ENCODE measurements around the gene ADAMTS17. TPM values are rescaled to one million over a fixed set of nuclear protein-coding genes. Genes with fewer than 3 reads are reported as not detected.

Gene ADAMTS17
- total and polyA plus RNA-seq, 11 donors: 0.30 to 2.4 (median 1.2) TPM

GRCh38 chr15:100250176-100250800 lies 91.5 kb downstream of the ADAMTS17 start:
- no peak for TF ChIP-seq CTCF (IDR thresholded peaks at IDR 0.05)
- no peak for TF ChIP-seq POLR2A (IDR thresholded peaks at IDR 0.05)
- WGBS, 4 donors: 74 to 82% (median 79%) methylated on average over 10 of the region's 10 CpGs
- no peaks in the 10 kb centered on the region for H3K36me3 ChIP-seq
- H3K4me1 ChIP-seq: peaks cover 0 to 11% (median 0%) of the 10 kb centered on the region in 12 donors
- no peak for DNase-seq
- intact Hi-C loops (cut with DNase I): no loop called here
- H3K9me3 ChIP-seq: no peaks in the 10 kb centered on the region
- no peaks in the 10 kb centered on the region for H3K27me3 ChIP-seq
- peak in 1 of 4 donors; percentile 46 for ATAC-seq
- H3K4me3 ChIP-seq: no peak overlapping the region
- no peak overlapping the region for H3K27ac ChIP-seq

- H3K36me3 ChIP-seq: no peaks in the 10 kb centered on the region
- H3K4me3 ChIP-seq: no peak overlapping the region
- DNase-seq (no peak), ATAC-seq (no peak)
- 93 to 96% (median 95%) methylated on average over 8 to 9 of the region's 9 CpGs for WGBS, 4 donors
- H3K4me1 ChIP-seq: peaks cover 0 to 16% (median 0%) of the 10 kb centered on the region in 12 donors
- H3K27ac ChIP-seq: no peak overlapping the region
- intact Hi-C loops (cut with DNase I): no loop called here
- H3K27me3 ChIP-seq: no peaks in the 10 kb centered on the region
- TF ChIP-seq POLR2A (IDR thresholded peaks at IDR 0.05): no peak
- no peak for TF ChIP-seq CTCF (IDR thresholded peaks at IDR 0.05)
- H3K9me3 ChIP-seq: no peaks in the 10 kb centered on the region
Measured at GRCh38 chr15:100249096-100249815, 92.5 kb downstream of the ADAMTS17 start.

GRCh38 chr15:100248236-100248635 lies 93.5 kb downstream of the ADAMTS17 start:
- Histone ChIP-seq H3K27me3 (no peaks in the 10 kb centered on the region), H3K36me3 (no peaks in the 10 kb centered on the region), H3K27ac (no peak overlapping the region), H3K9me3 (no peaks in the 10 kb centered on the region), H3K4me3 (no peak overlapping the region), H3K4me1 (peaks cover 0 to 16% (median 0%) of the 10 kb centered on the region in 12 donors)
- DNase-seq (no peak), ATAC-seq (no peak)
- TF ChIP-seq CTCF (IDR thresholded peaks at IDR 0.05): no peak
- no peak for TF ChIP-seq POLR2A (IDR thresholded peaks at IDR 0.05)
- 91 to 93% (median 91%) methylated on average over 5 of the region's 5 CpGs for WGBS, 4 donors
- intact Hi-C loops (cut with DNase I): no loop called here

Measured in heart left ventricle (tissue), 16 donors.